ENCODE data around the gene CDK5RAP3. TPM values are rescaled to one million over a fixed set of nuclear protein-coding genes. Genes with fewer than 3 reads are reported as not detected.

Gene CDK5RAP3
- total RNA-seq, 1 donor from 2014 or later = 344 TPM

DNA sequence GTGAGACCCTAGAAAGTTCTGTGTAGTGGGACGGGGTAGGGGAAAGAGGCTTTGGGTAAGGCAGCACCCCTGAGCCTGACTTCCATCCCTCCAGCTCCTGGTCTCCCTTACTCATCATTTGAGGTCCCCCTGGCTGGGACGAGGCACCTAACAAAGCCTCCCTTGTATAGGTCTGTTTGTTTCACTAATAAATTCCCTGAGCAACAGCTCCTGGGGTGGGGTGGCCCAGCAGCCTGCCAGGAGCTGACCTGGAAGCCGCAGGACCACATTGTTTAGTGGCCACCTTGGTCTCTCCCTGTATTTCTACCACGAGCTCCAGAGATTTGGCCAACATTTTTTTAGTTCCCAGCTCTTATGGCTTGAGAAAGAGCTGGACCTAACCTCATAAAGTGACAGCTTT is 20.5 kb upstream of the CDK5RAP3 start:
- Mint-ChIP-seq H3K4me1 (ENCODE audit: low read depth) (peaks cover 29% of the 10 kb centered on the region), H3K27me3 (no peaks in the 10 kb centered on the region), H3K36me3 (ENCODE audit: insufficient read depth) (peaks cover 10% of the 10 kb centered on the region), H3K27ac (peak overlapping the region; percentile 82), H3K4me3 (ENCODE audit: low read depth) (no peak overlapping the region), H3K9me3 (ENCODE audit: low read depth) (no peaks in the 10 kb centered on the region)
- TF ChIP-seq, protein P1, sequence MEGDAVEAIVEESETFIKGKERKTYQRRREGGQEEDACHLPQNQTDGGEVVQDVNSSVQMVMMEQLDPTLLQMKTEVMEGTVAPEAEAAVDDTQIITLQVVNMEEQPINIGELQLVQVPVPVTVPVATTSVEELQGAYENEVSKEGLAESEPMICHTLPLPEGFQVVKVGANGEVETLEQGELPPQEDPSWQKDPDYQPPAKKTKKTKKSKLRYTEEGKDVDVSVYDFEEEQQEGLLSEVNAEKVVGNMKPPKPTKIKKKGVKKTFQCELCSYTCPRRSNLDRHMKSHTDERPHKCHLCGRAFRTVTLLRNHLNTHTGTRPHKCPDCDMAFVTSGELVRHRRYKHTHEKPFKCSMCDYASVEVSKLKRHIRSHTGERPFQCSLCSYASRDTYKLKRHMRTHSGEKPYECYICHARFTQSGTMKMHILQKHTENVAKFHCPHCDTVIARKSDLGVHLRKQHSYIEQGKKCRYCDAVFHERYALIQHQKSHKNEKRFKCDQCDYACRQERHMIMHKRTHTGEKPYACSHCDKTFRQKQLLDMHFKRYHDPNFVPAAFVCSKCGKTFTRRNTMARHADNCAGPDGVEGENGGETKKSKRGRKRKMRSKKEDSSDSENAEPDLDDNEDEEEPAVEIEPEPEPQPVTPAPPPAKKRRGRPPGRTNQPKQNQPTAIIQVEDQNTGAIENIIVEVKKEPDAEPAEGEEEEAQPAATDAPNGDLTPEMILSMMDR (IDR thresholded peaks at IDR 0.05; ENCODE audit: unreplicated experiment) = no peak
- no peak for DNase-seq (ENCODE audit: low spot score, unreplicated experiment)

DNA sequence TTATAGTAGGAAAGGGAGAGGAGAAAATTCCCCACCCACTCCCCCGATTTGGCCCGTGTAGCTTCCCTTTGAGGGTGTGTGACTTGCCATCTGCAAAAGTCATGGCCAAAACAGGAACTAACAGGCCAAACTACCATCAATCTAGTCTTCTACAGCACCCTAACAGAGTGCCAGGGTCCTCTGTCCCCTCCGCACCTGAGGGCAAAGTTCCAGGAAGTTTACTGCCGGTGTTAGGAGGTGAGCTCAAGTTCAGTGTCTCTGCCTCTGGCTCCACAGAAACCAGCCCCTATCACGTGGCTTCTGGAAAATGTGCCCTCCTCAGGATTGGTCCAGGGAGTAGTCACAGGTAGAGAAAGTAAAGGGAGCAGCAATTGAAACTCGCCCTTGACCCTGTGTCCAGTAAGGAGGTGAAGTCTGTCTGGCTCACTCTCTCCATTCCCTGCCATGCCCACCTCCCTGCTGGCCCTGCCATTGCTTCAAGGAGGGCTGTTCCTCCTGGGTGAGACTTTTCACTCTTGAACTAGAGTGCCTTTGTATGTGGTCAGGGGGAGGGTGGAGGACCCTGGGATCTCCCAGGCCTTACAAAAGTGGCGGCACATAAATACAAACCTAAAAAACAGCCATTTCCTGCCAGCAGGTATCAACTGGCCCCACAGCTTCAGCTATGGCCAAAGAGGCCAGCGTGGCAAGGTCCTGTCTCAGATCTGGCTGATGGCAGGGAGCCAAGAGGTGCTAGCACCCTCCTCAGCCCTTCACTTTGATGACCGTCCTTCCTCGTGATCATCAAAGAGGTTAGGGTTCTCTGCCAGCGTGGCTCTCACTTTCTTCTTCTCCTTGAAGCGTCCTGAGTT is 18.5 kb upstream of the CDK5RAP3 start:
- Mint-ChIP-seq H3K27ac (no peak overlapping the region), H3K36me3 (ENCODE audit: insufficient read depth) (peaks cover 10% of the 10 kb centered on the region), H3K4me3 (ENCODE audit: low read depth) (no peak overlapping the region), H3K9me3 (ENCODE audit: low read depth) (no peaks in the 10 kb centered on the region), H3K4me1 (ENCODE audit: low read depth) (peaks cover 40% of the 10 kb centered on the region), H3K27me3 (no peaks in the 10 kb centered on the region)
- TF ChIP-seq, protein P1 (IDR thresholded peaks at IDR 0.05; ENCODE audit: unreplicated experiment) = no peak
- no peak for DNase-seq (ENCODE audit: low spot score, unreplicated experiment)

DNA sequence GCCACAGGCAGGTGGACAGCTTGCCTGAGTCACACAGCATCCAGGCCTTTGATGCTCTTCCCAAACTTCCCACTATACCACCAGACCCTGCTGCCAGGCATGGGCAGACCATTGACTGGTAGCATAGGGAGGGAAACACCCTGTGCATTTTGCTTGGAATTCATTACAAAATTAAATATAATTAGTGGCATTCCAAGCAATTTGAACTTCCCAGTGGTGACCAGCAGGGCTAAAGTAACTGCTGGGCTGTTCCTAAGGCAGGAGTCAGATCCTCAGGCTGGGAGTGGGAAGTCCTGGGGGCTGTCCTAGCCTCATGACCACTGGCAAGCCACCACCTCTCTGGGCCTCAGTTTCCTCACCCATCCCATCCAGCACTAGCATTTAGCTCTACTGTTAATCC is 17.0 kb upstream of the CDK5RAP3 start:
- DNase-seq (ENCODE audit: low spot score, unreplicated experiment) = no peak
- TF ChIP-seq, protein P1 (IDR thresholded peaks at IDR 0.05; ENCODE audit: unreplicated experiment) = peak; percentile 19
- Mint-ChIP-seq H3K4me3 (ENCODE audit: low read depth) (no peak overlapping the region), H3K9me3 (ENCODE audit: low read depth) (no peaks in the 10 kb centered on the region), H3K27me3 (no peaks in the 10 kb centered on the region), H3K27ac (no peak overlapping the region), H3K36me3 (ENCODE audit: insufficient read depth) (peaks cover 10% of the 10 kb centered on the region), H3K4me1 (ENCODE audit: low read depth) (peaks cover 50% of the 10 kb centered on the region)

DNA sequence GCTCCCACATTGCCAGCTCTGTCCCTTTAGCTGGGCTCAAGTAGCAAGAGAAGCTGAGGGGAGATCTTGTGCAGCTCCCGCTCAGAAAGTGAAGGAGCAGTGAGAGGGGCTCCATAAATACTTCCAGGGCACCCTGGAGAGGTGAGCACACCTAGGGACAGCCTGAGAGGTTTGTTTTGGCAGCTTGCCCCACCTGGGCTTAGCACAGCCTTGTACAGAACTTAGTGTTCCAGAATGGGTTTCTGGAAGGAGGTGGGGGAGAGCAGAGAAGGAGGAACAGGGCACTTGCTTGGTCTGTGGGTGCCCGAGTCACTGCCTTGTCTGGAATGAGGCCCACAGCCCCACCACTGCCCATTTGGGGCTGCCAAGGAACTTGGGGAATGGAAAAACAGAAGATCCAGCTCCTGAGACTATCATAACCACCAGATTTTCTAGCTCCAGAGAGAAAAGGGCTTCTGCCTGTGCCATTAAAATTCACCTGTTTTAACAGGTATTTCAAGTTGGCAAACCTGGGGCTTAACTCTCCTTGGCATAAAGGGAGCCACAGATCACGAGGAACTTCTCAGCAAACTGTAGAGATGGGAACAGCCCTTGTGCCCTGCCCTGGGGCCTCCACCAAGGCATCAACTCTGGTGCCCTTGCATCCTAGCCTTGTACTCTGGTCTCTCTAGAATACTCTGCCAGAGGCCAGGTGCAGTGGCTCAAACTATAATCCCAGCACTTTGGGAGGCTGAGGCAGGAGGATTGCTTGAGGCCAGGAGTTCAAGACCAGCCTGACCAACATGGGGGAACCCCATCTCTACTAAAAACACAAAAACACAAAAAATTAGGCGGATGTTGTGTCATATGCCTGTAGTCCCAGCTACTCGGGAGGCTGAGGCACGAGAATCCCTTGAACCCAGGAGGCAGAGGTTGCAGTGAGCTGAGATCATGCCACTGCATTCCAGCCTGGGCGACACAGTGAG is 15.1 kb upstream of the CDK5RAP3 start:
- DNase-seq (ENCODE audit: low spot score, unreplicated experiment) = no peak
- TF ChIP-seq, protein P1 (IDR thresholded peaks at IDR 0.05; ENCODE audit: unreplicated experiment) = no peak
- no peaks in the 10 kb centered on the region for H3K27me3 Mint-ChIP-seq
- H3K4me1 Mint-ChIP-seq (ENCODE audit: low read depth) = peaks cover 56% of the 10 kb centered on the region
- H3K36me3 Mint-ChIP-seq (ENCODE audit: insufficient read depth) = peaks cover 9% of the 10 kb centered on the region
- no peak overlapping the region for H3K27ac Mint-ChIP-seq
- peak overlapping the region; percentile 80 for H3K4me3 Mint-ChIP-seq (ENCODE audit: low read depth)
- H3K9me3 Mint-ChIP-seq (ENCODE audit: low read depth) = no peaks in the 10 kb centered on the region
